ENCODE data around the gene CNNM1.

Gene CNNM1

DNA sequence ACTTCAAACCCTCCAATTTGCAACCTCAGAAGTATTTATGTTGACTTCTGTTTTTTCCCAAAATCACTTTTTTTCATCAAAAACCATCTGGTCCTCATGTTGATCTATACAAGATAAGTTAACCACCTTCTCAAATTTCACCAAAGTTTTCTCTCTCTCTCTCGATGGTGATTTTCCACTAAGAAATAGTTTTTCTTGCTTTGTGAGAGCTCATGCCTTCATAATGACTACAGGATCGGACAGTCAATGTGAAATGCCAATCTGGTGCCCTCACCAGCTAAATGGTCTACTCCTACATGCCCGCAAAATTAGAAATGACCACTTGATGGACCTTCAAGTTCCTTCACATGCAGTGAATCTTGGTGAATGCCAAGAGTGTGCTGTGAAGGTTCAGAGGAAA, 40.4 kb downstream of the CNNM1 start:
- Histone ChIP-seq H3K9ac (ENCODE audit: low read depth, low read length) (no peak overlapping the region), H3K27me3 (ENCODE audit: control insufficient read depth, insufficient read depth, low read length) (no peaks in the 10 kb centered on the region; the same call in 1 of the 2 replicates), H3K36me3 (ENCODE audit: control insufficient read depth, insufficient read depth, low read length) (no peaks in the 10 kb centered on the region), H3K27ac (ENCODE audit: low read depth, low read length) (no peak overlapping the region), H3K9me3 (ENCODE audit: control insufficient read depth, insufficient read depth, low read length) (no peaks in the 10 kb centered on the region), H3K4me3 (ENCODE audit: low read depth, low read length) (no peak overlapping the region), H3K4me1 (ENCODE audit: control insufficient read depth, insufficient read depth, low read length) (no peaks in the 10 kb centered on the region; the same call in 1 of the 2 replicates)

DNA sequence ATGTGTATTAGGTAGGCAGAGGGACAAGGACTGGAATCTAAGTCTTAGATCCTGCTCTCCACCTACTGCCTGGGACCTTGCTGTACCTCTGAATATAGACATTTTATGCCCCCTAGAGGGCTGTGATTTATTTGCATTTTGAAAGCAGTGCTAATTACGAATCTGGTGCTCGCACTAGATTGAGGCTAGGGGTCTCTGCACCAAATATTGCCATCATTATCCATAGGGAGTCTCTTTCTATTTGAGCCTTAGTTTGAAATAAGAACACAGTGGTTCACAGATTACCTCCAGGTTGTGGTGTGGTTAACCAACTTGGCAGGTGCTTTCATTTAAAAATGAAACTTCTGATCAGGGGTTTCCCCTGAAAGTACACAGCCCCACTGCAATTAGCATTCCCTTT, 41.8 kb downstream of the CNNM1 start:
- H3K4me1 ChIP-seq (ENCODE audit: control insufficient read depth, insufficient read depth, low read length): no peaks in the 10 kb centered on the region; the same call in 1 of the 2 replicates
- H3K27me3 ChIP-seq (ENCODE audit: control insufficient read depth, insufficient read depth, low read length): no peaks in the 10 kb centered on the region; the same call in 1 of the 2 replicates

DNA sequence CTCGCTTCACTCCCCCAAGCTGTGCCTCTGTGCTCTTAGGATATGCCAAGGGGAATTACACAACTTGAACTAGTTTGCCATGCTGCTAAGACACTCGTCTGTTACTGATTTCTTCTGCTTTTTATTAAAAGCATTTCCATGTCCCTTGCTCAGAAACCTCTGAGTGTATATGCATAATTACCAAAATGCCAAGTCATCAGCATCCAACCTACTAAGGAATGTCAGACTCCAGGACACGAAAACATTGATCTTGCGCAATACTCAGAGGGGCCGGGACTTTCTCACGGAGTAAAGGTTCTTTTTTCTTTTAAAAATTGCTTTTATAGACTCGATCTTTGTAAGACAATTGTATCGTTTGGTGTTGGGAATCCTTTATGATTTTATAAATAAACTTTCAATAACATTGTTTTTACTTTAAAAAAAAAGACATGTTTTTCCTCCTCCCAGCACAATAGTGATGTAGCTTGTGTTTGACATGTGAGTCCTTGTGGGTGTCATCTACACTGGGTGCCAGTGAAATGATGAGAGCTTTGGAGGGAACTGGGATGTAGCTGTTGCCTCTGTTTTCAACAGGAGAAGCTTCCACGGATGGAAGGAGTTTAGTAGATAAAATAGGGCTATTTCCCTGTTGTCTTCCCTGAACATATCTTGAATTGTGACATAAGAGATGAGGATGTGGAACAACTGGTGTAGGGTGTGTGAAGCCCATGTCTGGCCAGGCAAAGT, 43.6 kb downstream of the CNNM1 start:
- no peak overlapping the region for H3K9ac ChIP-seq (ENCODE audit: low read depth, low read length)
- H3K27me3 ChIP-seq (ENCODE audit: control insufficient read depth, insufficient read depth, low read length): no peaks in the 10 kb centered on the region; the same call in 1 of the 2 replicates
- H3K4me1 ChIP-seq (ENCODE audit: control insufficient read depth, insufficient read depth, low read length): no peaks in the 10 kb centered on the region; the same call in 1 of the 2 replicates
- no peaks in the 10 kb centered on the region for H3K9me3 ChIP-seq (ENCODE audit: control insufficient read depth, insufficient read depth, low read length)
- H3K27ac ChIP-seq (ENCODE audit: low read depth, low read length): no peak overlapping the region
- H3K4me3 ChIP-seq (ENCODE audit: low read depth, low read length): no peak overlapping the region
- H3K36me3 ChIP-seq (ENCODE audit: control insufficient read depth, insufficient read depth, low read length): no peaks in the 10 kb centered on the region

More for the DNA sequence above, 41.8 kb downstream of the CNNM1 start:
- Histone ChIP-seq H3K9ac (ENCODE audit: low read depth, low read length) (no peak overlapping the region), H3K27ac (ENCODE audit: low read depth, low read length) (no peak overlapping the region), H3K9me3 (ENCODE audit: control insufficient read depth, insufficient read depth, low read length) (no peaks in the 10 kb centered on the region), H3K4me3 (ENCODE audit: low read depth, low read length) (no peak overlapping the region), H3K36me3 (ENCODE audit: control insufficient read depth, insufficient read depth, low read length) (no peaks in the 10 kb centered on the region)

DNA sequence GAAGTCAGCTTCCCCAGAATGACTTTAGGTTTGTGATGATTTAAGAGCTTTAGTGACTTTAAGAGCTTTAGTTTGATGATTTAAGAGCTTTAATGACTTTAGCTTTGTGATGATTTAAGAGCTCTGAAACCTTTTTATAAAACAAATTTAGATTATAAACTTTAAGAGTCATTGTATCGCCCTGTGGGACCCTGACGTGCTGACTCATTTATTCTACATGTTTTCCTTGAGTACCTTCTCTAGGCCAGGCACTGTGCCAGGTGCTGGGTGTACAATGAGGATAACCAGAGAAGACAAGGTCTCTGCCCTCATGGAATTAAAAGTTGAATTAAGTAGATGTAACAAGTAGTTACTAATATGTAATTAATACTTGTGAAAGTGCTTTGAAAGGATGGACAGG, 45.4 kb downstream of the CNNM1 start:
- Histone ChIP-seq H3K27ac (ENCODE audit: low read depth, low read length) (no peak overlapping the region), H3K9ac (ENCODE audit: low read depth, low read length) (no peak overlapping the region), H3K4me1 (ENCODE audit: control insufficient read depth, insufficient read depth, low read length) (no peaks in the 10 kb centered on the region; the same call in 1 of the 2 replicates), H3K4me3 (ENCODE audit: low read depth, low read length) (no peak overlapping the region), H3K36me3 (ENCODE audit: control insufficient read depth, insufficient read depth, low read length) (no peaks in the 10 kb centered on the region), H3K27me3 (ENCODE audit: control insufficient read depth, insufficient read depth, low read length) (no peaks in the 10 kb centered on the region), H3K9me3 (ENCODE audit: control insufficient read depth, insufficient read depth, low read length) (no peaks in the 10 kb centered on the region)

DNA sequence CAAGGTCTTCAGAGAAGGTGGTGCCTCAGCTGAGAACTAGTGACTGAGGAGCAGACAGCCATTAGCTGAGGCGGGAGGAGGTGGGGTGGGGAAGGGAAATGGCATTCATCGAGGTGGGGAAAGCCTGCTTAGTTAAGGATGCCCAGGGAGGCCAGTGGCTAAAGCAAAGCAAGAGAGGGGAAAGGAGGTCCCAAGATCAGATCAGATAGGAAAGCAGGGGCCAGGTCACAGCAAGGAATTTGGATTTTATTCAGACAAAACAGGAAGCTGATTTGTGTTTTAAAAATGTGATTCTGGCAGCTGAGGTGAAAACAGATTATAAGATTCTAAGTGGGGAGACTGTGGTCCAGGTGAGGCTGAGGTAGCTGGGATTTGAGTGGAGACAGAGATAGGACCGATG, 45.8 kb downstream of the CNNM1 start:
- no peaks in the 10 kb centered on the region for H3K9me3 ChIP-seq (ENCODE audit: control insufficient read depth, insufficient read depth, low read length)
- no peaks in the 10 kb centered on the region; the same call in 1 of the 2 replicates for H3K4me1 ChIP-seq (ENCODE audit: control insufficient read depth, insufficient read depth, low read length)
- no peaks in the 10 kb centered on the region for H3K27me3 ChIP-seq (ENCODE audit: control insufficient read depth, insufficient read depth, low read length)
- no peak overlapping the region for H3K4me3 ChIP-seq (ENCODE audit: low read depth, low read length)
- H3K9ac ChIP-seq (ENCODE audit: low read depth, low read length): no peak overlapping the region
- no peak overlapping the region for H3K27ac ChIP-seq (ENCODE audit: low read depth, low read length)
- no peaks in the 10 kb centered on the region for H3K36me3 ChIP-seq (ENCODE audit: control insufficient read depth, insufficient read depth, low read length)

DNA sequence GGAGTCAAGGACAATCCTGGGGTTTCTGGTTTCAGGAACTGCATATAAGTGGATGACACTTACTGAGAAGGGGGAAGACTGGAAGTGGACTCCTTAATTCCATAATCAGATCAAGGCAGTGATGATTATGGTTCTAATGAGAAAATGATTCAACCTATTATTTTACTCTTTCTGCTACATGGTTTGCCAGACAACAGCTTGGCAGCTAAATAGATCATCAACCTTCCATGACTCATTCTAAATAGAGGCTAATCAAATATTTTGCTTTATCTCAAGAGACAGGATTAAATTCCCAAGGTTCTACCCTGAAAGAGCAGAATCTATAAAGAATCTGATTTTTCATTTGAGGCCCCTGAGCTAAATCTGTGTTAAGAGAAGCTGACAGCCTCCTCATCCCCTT, 46.3 kb downstream of the CNNM1 start:
- Histone ChIP-seq H3K9me3 (ENCODE audit: control insufficient read depth, insufficient read depth, low read length) (no peaks in the 10 kb centered on the region), H3K9ac (ENCODE audit: low read depth, low read length) (no peak overlapping the region), H3K36me3 (ENCODE audit: control insufficient read depth, insufficient read depth, low read length) (no peaks in the 10 kb centered on the region), H3K4me1 (ENCODE audit: control insufficient read depth, insufficient read depth, low read length) (no peaks in the 10 kb centered on the region), H3K27ac (ENCODE audit: low read depth, low read length) (no peak overlapping the region), H3K4me3 (ENCODE audit: low read depth, low read length) (no peak overlapping the region), H3K27me3 (ENCODE audit: control insufficient read depth, insufficient read depth, low read length) (no peaks in the 10 kb centered on the region)

DNA sequence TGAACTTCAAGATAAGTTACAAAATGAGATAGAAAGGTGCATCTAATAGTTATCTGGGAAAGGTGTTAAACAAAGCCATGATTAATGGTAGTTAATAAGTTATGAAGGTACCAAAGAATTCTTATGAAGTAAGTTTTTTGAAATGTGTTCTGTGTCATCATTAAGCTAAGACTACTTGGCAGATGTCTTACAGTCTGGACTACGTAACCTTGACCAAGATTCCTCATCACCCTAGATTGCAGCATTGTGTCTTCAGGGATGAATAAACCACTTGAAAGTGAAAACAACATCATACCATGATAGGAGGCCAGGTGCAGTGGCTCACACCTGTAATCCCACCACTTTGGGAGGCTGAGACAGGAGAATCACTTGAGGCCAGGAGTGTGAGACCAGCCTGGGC, 53.0 kb downstream of the CNNM1 start:
- Histone ChIP-seq H3K4me3 (ENCODE audit: low read depth, low read length) (no peak overlapping the region), H3K27ac (ENCODE audit: low read depth, low read length) (no peak overlapping the region), H3K36me3 (ENCODE audit: control insufficient read depth, insufficient read depth, low read length) (no peaks in the 10 kb centered on the region), H3K9ac (ENCODE audit: low read depth, low read length) (no peak overlapping the region), H3K4me1 (ENCODE audit: control insufficient read depth, insufficient read depth, low read length) (no peaks in the 10 kb centered on the region), H3K27me3 (ENCODE audit: control insufficient read depth, insufficient read depth, low read length) (no peaks in the 10 kb centered on the region), H3K9me3 (ENCODE audit: control insufficient read depth, insufficient read depth, low read length) (no peaks in the 10 kb centered on the region)

DNA sequence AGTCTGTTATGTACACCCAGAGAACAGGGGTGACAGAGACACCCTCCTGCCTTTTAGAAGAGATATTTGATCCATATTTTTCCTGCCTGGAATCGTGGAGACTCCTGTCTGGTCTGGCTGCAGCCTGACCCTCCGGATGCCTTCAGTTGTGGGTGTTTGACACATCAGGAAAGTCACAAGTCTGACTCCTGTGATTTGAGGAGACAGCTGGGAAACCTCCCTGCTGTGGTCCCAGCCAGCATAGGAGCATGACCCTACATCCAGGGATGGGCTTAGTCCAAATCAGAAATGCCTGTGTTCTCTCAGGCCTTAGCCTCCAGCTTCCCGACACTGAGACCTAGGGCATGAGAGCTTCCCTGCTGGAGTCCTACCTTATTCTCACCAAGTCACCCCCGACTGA, 57.9 kb downstream of the CNNM1 start:
- Histone ChIP-seq H3K4me1 (ENCODE audit: control insufficient read depth, insufficient read depth, low read length) (0 out of 2 replicates have a peak, but pooled peaks cover 1% of the 10 kb centered on the region), H3K27ac (ENCODE audit: low read depth, low read length) (no peak overlapping the region), H3K9me3 (ENCODE audit: control insufficient read depth, insufficient read depth, low read length) (no peaks in the 10 kb centered on the region), H3K4me3 (ENCODE audit: low read depth, low read length) (no peak overlapping the region), H3K9ac (ENCODE audit: low read depth, low read length) (no peak overlapping the region), H3K27me3 (ENCODE audit: control insufficient read depth, insufficient read depth, low read length) (no peaks in the 10 kb centered on the region), H3K36me3 (ENCODE audit: control insufficient read depth, insufficient read depth, low read length) (no peaks in the 10 kb centered on the region)

DNA sequence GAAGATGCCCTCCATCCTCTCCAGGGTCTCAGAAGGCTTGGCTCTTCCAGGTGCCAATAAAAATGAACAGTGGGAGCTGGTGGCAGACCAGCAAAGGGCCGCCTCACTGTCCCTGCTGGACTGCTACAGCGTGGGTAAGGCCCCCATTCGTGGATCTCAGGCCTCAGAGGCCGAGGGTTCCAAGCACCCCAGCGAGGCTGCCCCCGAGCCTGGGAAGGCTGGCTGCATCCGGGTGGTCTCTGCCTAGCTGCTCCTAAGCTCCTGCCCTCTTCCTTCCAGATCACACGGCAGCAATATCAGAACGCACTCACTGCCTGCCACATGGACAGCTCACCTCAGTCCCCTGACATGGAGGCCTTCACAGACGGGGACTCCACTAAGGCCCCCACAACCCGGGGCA, 58.4 kb downstream of the CNNM1 start:
- H3K27ac ChIP-seq (ENCODE audit: low read depth, low read length): no peak overlapping the region

DNA sequence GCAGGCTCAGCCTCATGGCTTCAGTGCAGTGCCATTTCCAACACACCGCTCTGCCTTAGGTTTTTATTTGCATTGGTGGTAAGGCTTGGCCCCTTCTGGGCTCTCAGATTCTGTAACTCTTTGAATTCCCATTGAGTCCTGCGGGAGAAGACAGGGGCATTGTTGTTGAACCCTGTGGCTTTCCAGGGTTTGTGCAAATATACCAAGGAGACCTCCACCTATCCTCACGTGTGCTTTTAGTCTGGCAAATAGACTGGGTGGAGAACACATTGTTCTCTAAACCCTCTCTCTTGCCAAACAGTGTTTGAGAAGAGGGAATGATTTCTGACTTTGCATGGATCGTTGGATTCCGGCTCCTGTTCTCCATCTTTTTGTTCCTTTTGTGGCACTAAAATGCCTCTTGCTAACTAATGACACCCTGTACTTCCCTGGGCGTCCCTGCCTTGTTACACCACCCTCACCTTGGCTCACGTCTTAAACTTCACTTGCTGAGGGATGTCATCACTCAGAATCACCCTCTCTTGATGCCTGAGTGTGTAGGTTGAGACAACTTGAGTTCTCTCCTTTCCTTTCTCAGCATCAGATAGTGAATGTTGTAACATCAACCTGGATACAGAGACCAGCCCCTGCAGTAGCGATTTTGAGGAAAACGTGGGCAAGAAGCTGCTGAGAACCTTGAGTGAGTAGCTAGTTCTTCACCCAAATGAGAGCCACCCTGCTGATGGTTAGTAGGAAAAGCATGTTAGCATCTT, 60.7 kb downstream of the CNNM1 start:
- H3K9ac ChIP-seq (ENCODE audit: low read depth, low read length): no peak overlapping the region
- H3K36me3 ChIP-seq (ENCODE audit: control insufficient read depth, insufficient read depth, low read length): no peaks in the 10 kb centered on the region
- no peaks in the 10 kb centered on the region for H3K9me3 ChIP-seq (ENCODE audit: control insufficient read depth, insufficient read depth, low read length)
- peaks cover 25% of the 10 kb centered on the region for H3K4me1 ChIP-seq (ENCODE audit: control insufficient read depth, insufficient read depth, low read length)
- no peaks in the 10 kb centered on the region for H3K27me3 ChIP-seq (ENCODE audit: control insufficient read depth, insufficient read depth, low read length)
- no peak overlapping the region for H3K27ac ChIP-seq (ENCODE audit: low read depth, low read length)
- no peak overlapping the region for H3K4me3 ChIP-seq (ENCODE audit: low read depth, low read length)

More for the DNA sequence above, 58.4 kb downstream of the CNNM1 start:
- Histone ChIP-seq H3K27me3 (ENCODE audit: control insufficient read depth, insufficient read depth, low read length) (no peaks in the 10 kb centered on the region), H3K9me3 (ENCODE audit: control insufficient read depth, insufficient read depth, low read length) (no peaks in the 10 kb centered on the region), H3K9ac (ENCODE audit: low read depth, low read length) (no peak overlapping the region), H3K36me3 (ENCODE audit: control insufficient read depth, insufficient read depth, low read length) (no peaks in the 10 kb centered on the region), H3K4me3 (ENCODE audit: low read depth, low read length) (no peak overlapping the region), H3K4me1 (ENCODE audit: control insufficient read depth, insufficient read depth, low read length) (peaks cover 4% of the 10 kb centered on the region; the same call in 1 of the 2 replicates)

DNA sequence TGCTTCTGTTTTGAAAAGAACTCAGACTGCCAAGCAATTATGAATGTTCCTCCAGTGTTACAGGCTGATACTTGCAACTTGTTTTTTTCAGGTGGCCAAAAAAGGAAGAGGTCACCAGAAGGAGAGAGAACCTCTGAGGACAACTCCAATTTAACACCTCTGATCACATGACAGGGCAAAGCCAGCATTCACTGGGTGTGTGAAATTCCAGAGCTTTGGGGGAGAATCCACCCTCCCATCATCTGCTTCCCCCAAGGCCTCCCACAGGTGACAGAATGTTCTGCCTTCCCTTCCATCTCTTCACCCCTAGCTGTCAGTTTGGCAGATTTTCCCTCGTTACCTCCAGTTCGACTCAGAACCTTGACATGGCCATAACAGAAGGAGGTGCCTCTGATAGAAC, 62.2 kb downstream of the CNNM1 start:
- H3K27ac ChIP-seq (ENCODE audit: low read depth, low read length): no peak overlapping the region
- peaks cover 38% of the 10 kb centered on the region for H3K4me1 ChIP-seq (ENCODE audit: control insufficient read depth, insufficient read depth, low read length)
- H3K9ac ChIP-seq (ENCODE audit: low read depth, low read length): no peak overlapping the region
- no peaks in the 10 kb centered on the region for H3K27me3 ChIP-seq (ENCODE audit: control insufficient read depth, insufficient read depth, low read length)
- no peak overlapping the region for H3K4me3 ChIP-seq (ENCODE audit: low read depth, low read length)
- 0 out of 2 replicates have a peak, but pooled peaks cover 2% of the 10 kb centered on the region for H3K36me3 ChIP-seq (ENCODE audit: control insufficient read depth, insufficient read depth, low read length)
- no peaks in the 10 kb centered on the region for H3K9me3 ChIP-seq (ENCODE audit: control insufficient read depth, insufficient read depth, low read length)
